Measurements from ENCODE around the gene RARRES2.

DNA sequence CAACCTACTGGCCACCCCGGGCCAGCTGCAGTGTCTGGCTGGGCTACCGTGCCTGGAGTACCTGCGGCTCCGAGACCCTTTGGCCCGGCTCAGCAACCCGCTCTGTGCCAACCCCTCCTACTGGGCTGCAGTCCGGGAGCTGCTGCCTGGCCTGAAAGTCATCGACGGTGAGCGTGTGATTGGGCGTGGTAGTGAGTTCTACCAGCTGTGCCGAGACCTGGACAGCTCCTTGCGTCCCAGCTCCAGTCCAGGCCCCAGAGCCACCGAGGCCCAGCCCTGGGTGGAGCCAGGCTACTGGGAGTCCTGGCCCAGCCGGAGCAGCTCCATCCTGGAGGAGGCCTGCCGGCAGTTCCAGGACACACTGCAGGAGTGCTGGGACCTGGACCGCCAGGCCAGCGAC, 4.2 kb downstream of the RARRES2 start:
- no peak for TF ChIP-seq POLR2A (IDR thresholded peaks at IDR 0.05; ENCODE audit: low read length)
- TF ChIP-seq GATA1 (IDR thresholded peaks at IDR 0.05; ENCODE audit: low read depth, low read length) = no peak

Data from erythroblast (primary cell).